ENCODE measurements around the gene RRH. TPM values are rescaled to one million over a fixed set of nuclear protein-coding genes. Genes with fewer than 3 reads are reported as not detected.
"Not testable (repeated sequence)": the region's sequence is repeated elsewhere in the genome, so short reads cannot be mapped to it uniquely, and the experiment has no call there.

Gene RRH
- total RNA-seq, 1 donor from 2014 or later = 0.62 TPM

- intact Hi-C loops (cut with DNase I) = no loop called here
- peak; percentile 53 for ATAC-seq
- DNase-seq (ENCODE audit: low spot score) = no peak
Observed at GRCh38 chr4:109826719-109827118, 1.1 kb upstream of the RRH start.

GRCh38 chr4:109833756-109834155, 6.0 kb downstream of the RRH start:
- no peak for ATAC-seq
- DNase-seq (ENCODE audit: low spot score) = no peak
- intact Hi-C loops (cut with DNase I) = loop anchor here (10.0 kb wide), 1 partner anchor 409 kb away; no protein-coding TSS in a partner anchor

GRCh38 chr4:109836985-109837384, 9.2 kb downstream of the RRH start:
- ATAC-seq (no peak), DNase-seq (ENCODE audit: low spot score) (no peak)
- intact Hi-C loops (cut with DNase I) = loop anchor here (10.0 kb wide), 1 partner anchor 412 kb away; no protein-coding TSS in a partner anchor

GRCh38 chr4:109846395-109847098, 18.8 kb downstream of the RRH start:
- ATAC-seq (no peak), DNase-seq (ENCODE audit: low spot score) (no peak)
- intact Hi-C loops (cut with DNase I) = no loop called here

- ATAC-seq (no peak), DNase-seq (ENCODE audit: low spot score) (no peak)
- intact Hi-C loops (cut with DNase I) = no loop called here
Observed at GRCh38 chr4:109847896-109848442, 20.2 kb downstream of the RRH start, which contains the start of gene LRIT3. Gene LRIT3 (plus strand): TSS chr4:109848107. CDS start chr4:109848202, 95 bp downstream.

GRCh38 chr4:109848501-109848900, 20.7 kb downstream of the RRH start:
- ATAC-seq (no peak), DNase-seq (ENCODE audit: low spot score) (no peak)
- intact Hi-C loops (cut with DNase I) = no loop called here

GRCh38 chr4:109850601-109851000, 22.8 kb downstream of the RRH start:
- intact Hi-C loops (cut with DNase I) = no loop called here
- DNase-seq (ENCODE audit: low spot score) (no peak), ATAC-seq (no peak)

- ATAC-seq; DNase-seq (ENCODE audit: low spot score); intact Hi-C loops (cut with DNase I): not testable (repeated sequence)
Observed at GRCh38 chr4:109859426-109860300, 31.9 kb downstream of the RRH start.

GRCh38 chr4:109861271-109861670, 33.5 kb downstream of the RRH start:
- ATAC-seq = no peak
- DNase-seq (ENCODE audit: low spot score) = no peak
- intact Hi-C loops (cut with DNase I) = no loop called here

- no peak for DNase-seq (ENCODE audit: low spot score)
- intact Hi-C loops (cut with DNase I) = no loop called here
- ATAC-seq = no peak
Observed at GRCh38 chr4:109861916-109862511, 34.2 kb downstream of the RRH start.

- ATAC-seq = no peak
- no peak for DNase-seq (ENCODE audit: low spot score)
- intact Hi-C loops (cut with DNase I) = no loop called here
Observed at GRCh38 chr4:109864134-109864533, 36.4 kb downstream of the RRH start.

GRCh38 chr4:109870061-109870460, 42.3 kb downstream of the RRH start:
- no peak for DNase-seq (ENCODE audit: low spot score)
- intact Hi-C loops (cut with DNase I) = no loop called here
- ATAC-seq = no peak

- DNase-seq (ENCODE audit: low spot score) = no peak
Observed at GRCh38 chr4:109872065-109872464, 44.3 kb downstream of the RRH start.

GRCh38 chr4:109872950-109873656, 45.3 kb downstream of the RRH start:
- intact Hi-C loops (cut with DNase I) = no loop called here
- ATAC-seq (no peak), DNase-seq (ENCODE audit: low spot score) (no peak)

More at GRCh38 chr4:109872065-109872464, 44.3 kb downstream of the RRH start:
- intact Hi-C loops (cut with DNase I) = no loop called here
- ATAC-seq = no peak

- no peak for ATAC-seq
- intact Hi-C loops (cut with DNase I) = no loop called here
- DNase-seq (ENCODE audit: low spot score) = no peak
Observed at GRCh38 chr4:109873791-109874514, 46.2 kb downstream of the RRH start.

GRCh38 chr4:109875106-109875505, 47.3 kb downstream of the RRH start:
- DNase-seq (ENCODE audit: low spot score) = no peak

GRCh38 chr4:109875553-109875952, 47.8 kb downstream of the RRH start:
- DNase-seq (ENCODE audit: low spot score); intact Hi-C loops (cut with DNase I); ATAC-seq: not testable (repeated sequence)

More at GRCh38 chr4:109875106-109875505, 47.3 kb downstream of the RRH start:
- no peak for ATAC-seq
- intact Hi-C loops (cut with DNase I) = no loop called here

- no peak for ATAC-seq
- DNase-seq (ENCODE audit: low spot score) = no peak
- intact Hi-C loops (cut with DNase I) = no loop called here
Observed at GRCh38 chr4:109876634-109877265, 49.0 kb downstream of the RRH start.

Measured in sciatic nerve (tissue), 2 donors.